ENCODE results near the gene TMEM217.

GRCh38 chr6:37260444-37260843 lies 2.5 kb upstream of the TMEM217 start:
- TF ChIP-seq CTCF (IDR thresholded peaks at IDR 0.05) (no peak), POLR2A (IDR thresholded peaks at IDR 0.05) (no peak)

Measured in testis (tissue), 2 donors.